ENCODE data around the gene PTPRN2. TPM values are rescaled to one million over a fixed set of nuclear protein-coding genes. Genes with fewer than 3 reads are reported as not detected.
A peak's percentile ranks its signal among the peaks of the same experiment; 100 is the strongest.

PTPRN2 gene
- total RNA-seq, 8 experiments from 2014 or later = 0.10 to 19.7 (median 10.8) TPM; not detected in 1

DNA sequence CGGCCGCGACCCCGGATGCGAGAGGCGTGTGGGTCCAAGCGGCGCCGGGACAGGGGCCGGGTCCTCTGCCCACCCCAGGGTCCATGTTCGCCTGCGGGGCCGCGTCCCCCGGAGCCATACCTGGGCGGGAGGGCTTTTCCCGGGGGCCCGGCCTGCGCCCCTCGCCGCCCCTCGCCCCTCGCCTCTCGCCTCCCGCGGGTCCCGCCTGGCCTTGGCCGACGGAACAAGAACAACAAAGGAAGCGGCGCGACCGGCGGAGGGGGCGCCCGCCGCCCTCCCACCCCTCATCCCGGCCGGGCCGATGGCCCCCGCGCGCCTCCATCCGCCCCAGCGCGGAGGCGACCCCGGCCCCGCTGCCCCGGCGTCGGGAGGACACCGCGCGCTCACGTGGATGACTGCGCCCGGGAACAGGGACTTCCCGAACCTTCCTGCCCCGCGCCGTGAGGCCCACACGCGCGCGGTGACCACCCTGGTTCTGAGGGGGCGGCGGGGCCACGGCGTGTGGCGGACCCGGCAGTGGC is 902.7 kb downstream of the PTPRN2 start:
- in situ Hi-C loops (cut with MboI; ENCODE audit: low pct_unique_long_range_greater_than_20kb in 2 of 9, low sequenced_read_pairs in 9 of 9, unreplicated experiment in 9 of 9) = loop anchor here in 1 of 9 experiments (25.0 kb wide), 1 partner anchor 202 kb away; no protein-coding TSS in a partner anchor
- H3K4me1 ChIP-seq (replicated peaks in 1 of 2) = peaks cover 15 to 54% of the 10 kb centered on the region in 2 donors
- ATAC-seq (replicated peaks in 6 of 8) = peak in 1 of 8 experiments; percentile 3
- WGBS, 10 experiments = 65% methylated on average over 4 of the region's 72 CpGs; no CpG with 5 or more reads in 9 of the 10 experiments
- no peak overlapping the region for H3K27ac ChIP-seq
- peak overlapping the region in 3 of 5 donors; percentile 23 to 70 (median 54) for H3K4me3 ChIP-seq

DNA sequence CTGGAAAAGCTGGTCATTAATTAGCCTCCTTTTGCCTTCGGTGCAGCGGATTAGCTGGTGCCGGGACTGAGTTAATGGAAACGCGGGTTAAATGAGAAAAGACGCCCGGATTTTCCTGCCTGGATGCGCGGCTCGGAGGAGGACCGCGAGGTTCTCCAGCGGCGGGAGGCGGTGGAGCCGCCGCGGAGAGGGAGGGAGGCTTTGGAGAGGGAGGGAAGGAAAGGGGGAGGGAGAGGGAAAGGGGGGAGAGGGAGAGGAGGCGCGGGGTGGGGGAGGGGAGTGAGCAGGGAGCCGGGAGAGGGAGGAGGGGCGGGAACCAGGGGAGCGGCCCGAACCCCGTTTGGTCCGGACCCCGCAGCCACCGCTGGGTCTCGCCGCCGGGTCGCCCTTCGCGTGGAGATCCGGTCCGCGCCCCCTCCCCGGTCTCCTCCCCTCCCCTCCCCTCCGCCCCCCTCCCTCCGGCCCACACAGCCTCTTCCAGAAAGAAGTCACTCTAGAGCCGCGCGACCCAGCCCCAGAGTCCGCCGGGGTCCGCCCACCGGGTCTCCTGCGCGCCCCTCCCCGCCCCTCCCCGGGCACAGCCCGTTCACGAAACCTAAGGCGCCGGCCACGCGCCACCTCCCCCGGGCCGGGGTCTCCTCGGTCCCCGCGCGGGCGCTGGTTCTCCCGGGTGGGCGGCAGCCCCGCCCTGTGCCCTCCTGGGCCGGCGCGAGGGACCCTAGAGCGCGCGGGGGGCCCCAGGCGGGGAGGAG is 903.3 kb downstream of the PTPRN2 start:
- Histone ChIP-seq H3K27ac (no peak overlapping the region), H3K4me1 (replicated peaks in 1 of 2) (peaks cover 15 to 56% of the 10 kb centered on the region in 2 donors), H3K4me3 (peak overlapping the region in 3 of 5 donors; percentile 23 to 70 (median 54))
- in situ Hi-C loops (cut with MboI; ENCODE audit: low pct_unique_long_range_greater_than_20kb in 2 of 9, low sequenced_read_pairs in 9 of 9, unreplicated experiment in 9 of 9) = loop anchor here in 1 of 9 experiments (25.0 kb wide), 1 partner anchor 203 kb away; no protein-coding TSS in a partner anchor
- WGBS, 10 experiments = 0 to 75% (median 32%) methylated on average over 1 to 11 of the region's 74 CpGs; no CpG with 5 or more reads in 6 of the 10 experiments
- peak in 2 of 8 experiments; percentile 55 to 66 for ATAC-seq (replicated peaks in 6 of 8)

DNA sequence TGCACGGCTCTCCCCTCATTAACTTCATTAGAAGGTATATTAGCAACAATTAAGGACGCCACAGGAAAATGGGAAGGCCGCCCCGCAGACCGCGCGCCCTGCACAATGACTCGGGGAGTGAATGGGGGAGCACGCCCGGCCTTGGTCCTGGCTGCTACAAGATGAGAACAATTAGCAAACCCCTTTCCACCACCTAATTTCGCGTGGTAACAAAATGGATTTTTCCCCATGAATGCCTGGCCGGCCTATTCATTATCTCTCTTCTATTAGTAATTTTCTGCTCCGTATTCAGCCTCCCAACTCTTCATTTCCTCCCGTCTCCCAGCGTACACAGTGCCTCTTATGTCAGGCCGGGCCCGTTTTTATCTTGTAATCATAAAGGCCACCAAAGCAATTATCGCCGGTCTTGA is 903.9 kb downstream of the PTPRN2 start:
- peak overlapping the region in 3 of 5 donors; percentile 23 to 70 (median 54) for H3K4me3 ChIP-seq
- in situ Hi-C loops (cut with MboI; ENCODE audit: low pct_unique_long_range_greater_than_20kb in 2 of 9, low sequenced_read_pairs in 9 of 9, unreplicated experiment in 9 of 9) = loop anchor here in 1 of 9 experiments (25.0 kb wide), 1 partner anchor 204 kb away; no protein-coding TSS in a partner anchor
- peak in 2 of 8 experiments; percentile 23 to 29 for ATAC-seq (replicated peaks in 6 of 8)
- H3K27ac ChIP-seq = no peak overlapping the region
- H3K4me1 ChIP-seq (replicated peaks in 1 of 2) = peaks cover 15 to 56% of the 10 kb centered on the region in 2 donors
- 0 to 87% (median 19%) methylated on average over 1 to 17 of the region's 20 CpGs; no CpG with 5 or more reads in 1 of the 10 experiments for WGBS, 10 experiments

DNA sequence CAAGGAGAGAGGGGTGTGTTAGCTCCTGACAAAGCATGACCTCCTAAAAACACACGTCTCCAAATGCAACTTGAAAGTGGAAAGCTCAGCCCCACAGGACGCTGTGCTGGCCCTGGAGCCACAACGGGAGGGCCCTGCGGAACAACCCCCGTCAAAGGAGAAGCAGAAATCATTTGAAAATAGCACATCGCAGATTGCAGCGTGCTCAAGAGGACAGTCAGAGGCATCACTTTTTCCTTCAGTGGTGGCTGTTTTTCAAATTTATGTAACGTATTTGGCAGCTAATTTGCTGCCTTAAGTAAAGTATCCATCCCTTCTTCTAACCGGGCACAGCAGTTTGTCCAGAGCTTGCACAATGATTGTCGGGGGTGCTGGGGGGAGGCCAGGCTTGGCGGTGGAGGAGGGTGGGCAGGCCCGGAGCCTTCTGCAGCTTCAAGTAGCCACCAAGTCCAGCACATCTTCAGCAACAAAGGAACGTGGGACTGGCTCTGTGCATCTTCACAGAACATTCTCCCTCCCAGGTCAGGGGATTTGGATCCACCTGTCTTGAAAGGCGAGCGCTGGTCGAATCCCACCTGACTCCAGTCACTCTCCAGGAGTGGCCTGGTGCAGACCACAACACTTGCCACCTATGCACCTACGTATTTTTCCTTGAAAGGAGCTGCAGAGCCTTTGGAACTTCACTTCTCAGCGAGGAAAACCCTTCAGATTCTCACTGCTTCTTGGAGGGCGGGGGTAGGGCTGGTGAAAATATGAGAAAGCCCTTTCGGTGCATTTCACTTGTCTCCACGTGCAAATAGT is 904.5 kb downstream of the PTPRN2 start:
- H3K27ac ChIP-seq = no peak overlapping the region
- WGBS, 10 experiments = 0 to 100% (median 63%) methylated on average over 1 to 6 of the region's 21 CpGs; no CpG with 5 or more reads in 1 of the 10 experiments
- peaks cover 11 to 56% of the 10 kb centered on the region in 2 donors for H3K4me1 ChIP-seq (replicated peaks in 1 of 2)
- H3K4me3 ChIP-seq = peak overlapping the region in 2 of 5 donors; percentile 54 to 70
- no peak for ATAC-seq (replicated peaks in 6 of 8)
- in situ Hi-C loops (cut with MboI; ENCODE audit: low pct_unique_long_range_greater_than_20kb in 2 of 9, low sequenced_read_pairs in 9 of 9, unreplicated experiment in 9 of 9) = loop anchor here in 1 of 9 experiments (25.0 kb wide), 1 partner anchor 204 kb away; no protein-coding TSS in a partner anchor

DNA sequence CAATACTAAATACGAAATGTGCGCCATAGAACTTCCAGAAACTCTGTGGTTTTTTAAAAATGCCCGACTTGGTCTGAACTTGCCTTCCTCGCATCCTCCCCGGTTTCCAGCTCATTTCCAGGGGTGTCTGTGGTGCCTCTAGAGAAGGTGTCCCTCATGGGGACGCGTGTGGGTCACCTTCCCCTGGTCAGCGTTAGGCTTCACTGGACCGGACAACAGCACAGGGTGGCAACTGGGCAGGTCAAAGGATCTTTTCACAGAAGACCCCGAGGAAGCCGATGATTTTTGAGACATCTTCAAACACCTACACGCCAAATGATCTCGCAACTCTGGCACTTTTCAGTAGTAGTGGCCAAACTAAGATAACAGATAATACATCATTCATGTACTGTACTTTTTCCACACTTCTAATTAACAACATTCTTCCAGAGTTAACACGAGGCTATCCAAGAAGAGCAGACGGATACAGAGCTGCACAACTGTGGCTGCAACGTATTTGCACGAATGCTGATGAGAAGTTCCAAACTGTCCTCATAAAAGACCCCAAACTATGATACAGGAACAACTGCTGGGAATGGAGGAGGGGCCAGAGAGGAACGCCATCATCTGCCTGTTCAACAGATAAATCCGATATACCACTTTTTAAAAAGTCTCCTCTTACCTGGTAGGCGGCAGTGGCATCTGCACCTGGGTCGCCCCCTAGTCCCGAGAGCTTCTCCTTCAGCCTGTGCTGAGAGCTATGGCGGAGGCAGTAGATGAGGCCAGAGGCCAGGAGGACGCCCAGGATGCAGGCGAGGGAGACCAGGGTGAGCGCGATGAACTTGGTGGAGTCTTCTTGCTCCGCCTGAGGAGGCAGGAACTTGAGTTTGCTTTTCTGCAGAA is 905.3 kb downstream of the PTPRN2 start:
- Histone ChIP-seq H3K27ac (no peak overlapping the region), H3K4me1 (replicated peaks in 1 of 2) (peaks cover 4 to 48% of the 10 kb centered on the region in 2 donors), H3K4me3 (peak overlapping the region in 1 of 5 donors; percentile 70)
- no peak for ATAC-seq (replicated peaks in 6 of 8)
- in situ Hi-C loops (cut with MboI; ENCODE audit: low pct_unique_long_range_greater_than_20kb in 2 of 9, low sequenced_read_pairs in 9 of 9, unreplicated experiment in 9 of 9) = loop anchor here in 1 of 9 experiments (25.0 kb wide), 1 partner anchor 205 kb away; no protein-coding TSS in a partner anchor
- WGBS, 10 experiments = 9 to 95% (median 68%) methylated on average over 6 to 24 of the region's 28 CpGs

DNA sequence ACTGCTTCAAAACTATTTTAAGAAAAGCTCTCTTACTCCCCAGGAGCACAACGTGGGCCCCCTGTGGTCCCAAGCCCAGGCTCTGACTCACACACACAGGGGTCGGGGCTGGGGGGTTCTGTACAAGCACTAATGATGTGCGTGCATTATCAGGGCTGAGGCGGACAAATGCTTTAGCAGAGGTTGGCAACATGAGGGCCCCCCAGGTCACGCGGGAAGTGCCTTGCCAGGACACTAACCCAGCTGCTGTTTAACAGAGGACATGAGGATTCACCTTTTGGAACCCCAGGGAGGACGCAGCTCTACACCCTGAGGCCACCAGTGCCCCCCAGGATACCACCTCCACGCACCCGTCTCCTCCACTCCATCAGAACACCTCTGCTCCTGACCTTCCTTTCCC is 908.0 kb downstream of the PTPRN2 start:
- in situ Hi-C loops (cut with MboI; ENCODE audit: low pct_unique_long_range_greater_than_20kb in 2 of 9, low sequenced_read_pairs in 9 of 9, unreplicated experiment in 9 of 9) = loop anchor here in 1 of 9 experiments (25.0 kb wide), 1 partner anchor 208 kb away; no protein-coding TSS in a partner anchor
- Histone ChIP-seq H3K4me1 (replicated peaks in 1 of 2) (peaks cover 4 to 37% of the 10 kb centered on the region in 2 donors), H3K4me3 (peak overlapping the region in 1 of 5 donors; percentile 13), H3K27ac (no peak overlapping the region)
- WGBS, 10 experiments = 0 to 80% (median 0%) methylated on average over 1 to 3 of the region's 9 CpGs; no CpG with 5 or more reads in 4 of the 10 experiments
- ATAC-seq (replicated peaks in 6 of 8) = no peak

DNA sequence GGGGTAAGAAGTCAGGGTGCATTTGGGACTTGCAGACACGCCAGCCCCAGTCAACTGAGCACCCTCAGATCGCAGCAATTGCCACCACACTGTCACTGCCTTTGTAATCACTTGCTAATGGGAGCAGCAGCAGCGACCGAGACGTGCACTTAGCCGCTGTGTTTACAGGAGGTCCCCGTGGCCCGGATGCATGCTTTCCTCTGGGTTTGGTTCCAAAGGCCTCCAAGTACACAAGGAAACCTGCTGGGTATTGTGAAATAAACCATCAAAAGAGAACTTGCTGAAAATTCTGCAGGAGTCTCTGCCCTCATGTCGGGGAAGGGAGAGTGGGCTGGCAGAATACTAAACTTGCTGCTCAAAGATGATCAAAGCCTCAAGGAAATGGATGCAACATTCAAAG is 909.1 kb downstream of the PTPRN2 start:
- WGBS, 10 experiments = 0 to 61% (median 20%) methylated on average over 2 to 4 of the region's 9 CpGs; no CpG with 5 or more reads in 5 of the 10 experiments
- Histone ChIP-seq H3K4me1 (replicated peaks in 1 of 2) (peaks cover 4 to 35% of the 10 kb centered on the region in 2 donors), H3K4me3 (no peak overlapping the region), H3K27ac (no peak overlapping the region)
- ATAC-seq (replicated peaks in 6 of 8) = peak in 1 of 8 experiments; percentile 64
- in situ Hi-C loops (cut with MboI; ENCODE audit: low pct_unique_long_range_greater_than_20kb in 2 of 9, low sequenced_read_pairs in 9 of 9, unreplicated experiment in 9 of 9) = loop anchor here in 1 of 9 experiments (25.0 kb wide), 1 partner anchor 209 kb away; no protein-coding TSS in a partner anchor

DNA sequence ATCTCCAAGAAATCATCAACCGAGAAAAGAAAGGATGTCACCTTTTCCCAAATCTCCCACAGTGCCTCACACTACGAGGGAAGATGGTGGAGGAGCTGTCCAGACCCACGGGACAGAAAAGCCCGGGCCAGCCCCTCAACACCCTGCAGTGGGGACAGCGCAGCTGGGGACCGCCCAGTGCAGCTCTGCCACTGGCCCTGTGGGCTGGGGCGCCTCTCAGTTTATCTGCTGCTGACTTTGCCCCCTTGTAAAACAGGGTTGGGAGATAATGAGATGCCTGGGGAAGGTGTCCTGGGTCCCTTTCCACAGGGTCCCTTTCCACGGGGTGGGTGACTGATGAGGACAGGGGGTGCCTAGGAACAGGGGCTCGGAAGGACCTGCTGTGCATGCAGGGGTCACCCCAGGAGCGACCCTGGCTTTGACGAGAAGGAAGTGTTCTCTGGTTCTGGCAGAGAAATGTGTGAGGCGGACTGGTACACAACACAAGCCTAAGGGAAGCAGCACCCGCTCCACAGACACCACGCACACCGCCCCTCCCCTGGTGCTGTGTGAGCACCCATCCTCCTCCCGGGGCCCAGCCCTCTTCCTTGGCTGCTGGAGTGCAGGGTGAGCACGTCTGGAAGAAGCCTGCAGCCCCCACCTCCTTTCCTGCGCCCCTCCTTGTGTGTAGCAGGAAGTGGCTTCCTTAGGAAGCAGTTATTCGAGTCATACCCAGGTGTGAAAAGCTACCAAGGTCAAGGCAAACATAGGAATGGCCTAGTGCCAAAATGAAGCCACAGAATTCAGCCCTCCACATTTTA is 911.0 kb downstream of the PTPRN2 start:
- WGBS, 10 experiments = 0 to 87% (median 29%) methylated on average over 1 to 5 of the region's 19 CpGs; no CpG with 5 or more reads in 4 of the 10 experiments
- Histone ChIP-seq H3K4me3 (no peak overlapping the region), H3K27ac (no peak overlapping the region), H3K4me1 (replicated peaks in 1 of 2) (peaks cover 4 to 39% of the 10 kb centered on the region in 2 donors)
- ATAC-seq (replicated peaks in 6 of 8) = no peak
- in situ Hi-C loops (cut with MboI; ENCODE audit: low pct_unique_long_range_greater_than_20kb in 2 of 9, low sequenced_read_pairs in 9 of 9, unreplicated experiment in 9 of 9) = loop anchor here in 1 of 9 experiments (25.0 kb wide), 1 partner anchor 211 kb away; no protein-coding TSS in a partner anchor

DNA sequence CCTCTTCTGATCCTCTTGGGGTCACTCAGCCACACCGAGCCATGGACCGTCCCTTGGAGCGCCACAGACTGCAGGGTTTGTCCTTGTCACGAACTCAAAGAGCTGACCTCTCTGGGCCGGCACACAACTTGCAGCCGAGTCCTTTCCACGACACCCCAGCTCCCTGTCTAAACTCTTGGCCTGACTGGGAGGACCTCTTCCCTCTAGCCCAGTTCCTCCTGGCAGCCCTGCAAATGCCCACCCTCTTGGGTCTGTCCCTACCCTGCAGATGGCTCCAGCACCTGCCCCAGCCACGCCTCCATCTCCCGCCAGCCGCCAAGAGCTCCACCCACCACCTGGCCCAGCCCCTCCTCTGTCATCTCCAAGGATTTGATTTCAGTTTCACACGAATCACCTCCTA is 911.6 kb downstream of the PTPRN2 start:
- 40 to 70% (median 60%) methylated on average over 1 to 4 of the region's 11 CpGs; no CpG with 5 or more reads in 7 of the 10 experiments for WGBS, 10 experiments
- Histone ChIP-seq H3K4me1 (replicated peaks in 1 of 2) (peaks cover 0 to 39% of the 10 kb centered on the region in 2 donors), H3K4me3 (no peak overlapping the region), H3K27ac (no peak overlapping the region)
- in situ Hi-C loops (cut with MboI; ENCODE audit: low pct_unique_long_range_greater_than_20kb in 2 of 9, low sequenced_read_pairs in 9 of 9, unreplicated experiment in 9 of 9) = loop anchor here in 1 of 9 experiments (25.0 kb wide), 1 partner anchor 211 kb away; no protein-coding TSS in a partner anchor
- ATAC-seq (replicated peaks in 6 of 8) = peak in 1 of 8 experiments; percentile 16

DNA sequence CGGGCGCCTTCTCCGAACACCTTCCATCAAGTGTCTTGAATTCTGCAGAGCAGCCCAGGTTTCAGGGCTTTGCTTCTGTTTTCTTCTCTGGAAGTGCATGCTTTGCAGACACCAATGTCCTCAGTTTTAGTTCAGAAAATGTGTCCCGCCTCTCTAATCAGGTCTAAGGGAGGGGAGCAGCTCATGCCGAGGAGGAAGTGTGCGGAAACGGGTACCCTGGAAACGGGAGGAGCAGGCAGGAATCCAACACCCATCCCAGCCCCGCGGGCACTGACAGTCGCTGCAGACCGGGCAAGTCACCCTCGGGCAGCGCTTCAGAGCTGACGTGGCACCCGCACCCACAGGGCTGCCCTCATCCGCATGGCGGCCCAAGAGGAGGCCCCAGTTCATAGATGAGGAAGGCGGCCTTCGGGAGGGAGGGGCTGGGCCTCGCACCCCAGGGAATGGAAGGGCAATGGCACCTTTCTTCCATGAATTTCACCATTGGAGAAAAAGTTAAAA is 912.1 kb downstream of the PTPRN2 start:
- in situ Hi-C loops (cut with MboI; ENCODE audit: low pct_unique_long_range_greater_than_20kb in 2 of 9, low sequenced_read_pairs in 9 of 9, unreplicated experiment in 9 of 9) = loop anchor here in 1 of 9 experiments (25.0 kb wide), 1 partner anchor 212 kb away; no protein-coding TSS in a partner anchor
- Histone ChIP-seq H3K4me1 (replicated peaks in 1 of 2) (peaks cover 0 to 39% of the 10 kb centered on the region in 2 donors), H3K27ac (no peak overlapping the region), H3K4me3 (no peak overlapping the region)
- WGBS, 10 experiments = 27 to 100% (median 85%) methylated on average over 1 to 4 of the region's 21 CpGs; no CpG with 5 or more reads in 2 of the 10 experiments
- peak in 1 of 8 experiments; percentile 51 for ATAC-seq (replicated peaks in 6 of 8)
